Kidney (tissue), 14 donors: ENCODE data around the gene RAB27B. TPM values are rescaled to one million over a fixed set of nuclear protein-coding genes. Genes with fewer than 3 reads are reported as not detected.

Source experiments
- DNase-seq, 5 donors: peaks; one replicate each; pipeline ENCODE4 v3.0.0-alpha.2; 2013 to 2020
- FAIRE-seq: peaks from 2 replicates; lab custom pipeline; 2012; peaks lifted over from hg19 to GRCh38; lab: Jason Lieb, UNC
- H3K27ac ChIP-seq, 2 donors: one replicate each; pipeline ENCODE4 v1.7.0; 2013; ENCODE audit warnings: low read depth in 2 of 2, low read length in 2 of 2, inconsistent platforms in 1 of 2
- H3K27me3 ChIP-seq: one replicate; pipeline ENCODE4 v1.7.1; 2013; ENCODE audit warnings: low read length, inconsistent platforms; ENCODE audit not compliant: control insufficient read depth, insufficient read depth
- H3K36me3 ChIP-seq, 3 donors: one replicate each; pipeline versions ENCODE4 v1.7.0 to v1.7.1; 2013; ENCODE audit warnings: low read length in 3 of 3, control low read depth in 1 of 3, inconsistent platforms in 1 of 3; ENCODE audit not compliant: insufficient read depth in 3 of 3, control insufficient read depth in 2 of 3
- H3K4me1 ChIP-seq, 3 donors: one replicate each; pipeline versions ENCODE4 v1.7.0 to v1.7.1; 2013; ENCODE audit warnings: low read length in 3 of 3, inconsistent platforms in 1 of 3, low read depth in 1 of 3; ENCODE audit not compliant: control insufficient read depth in 2 of 3, insufficient read depth in 2 of 3
- H3K4me3 ChIP-seq, 3 donors: one replicate each; pipeline versions ENCODE4 v1.7.0 to v1.8.1; 2013; ENCODE audit warnings: low read length in 3 of 3, control low read depth in 1 of 3, inconsistent platforms in 1 of 3
- H3K9ac ChIP-seq, 3 donors: one replicate each; pipeline versions ENCODE4 v1.7.0 to v1.7.1; 2013; ENCODE audit warnings: low read length in 3 of 3, control low read depth in 1 of 3, inconsistent platforms in 1 of 3
- H3K9me3 ChIP-seq, 3 donors: one replicate each; pipeline versions ENCODE4 v1.7.0 to v1.7.1; 2013; ENCODE audit warnings: low read length in 3 of 3, control low read depth in 1 of 3, inconsistent platforms in 1 of 3; ENCODE audit not compliant: control insufficient read depth in 2 of 3, insufficient read depth in 1 of 3
- intact Hi-C: fragments of 100-400 bp; cut with DNase I; formaldehyde crosslinking; loops from one replicate; pipeline ENCODE4 v1.11.1; 2022
- polyA plus RNA-seq: library from polyadenylated mRNA; stranded (reverse); fragments of 350-450 nt; fragmentation: Illumina TruSeq; extraction: RNeasy Lipid Tissue Mini Kit (QIAGEN cat#74804); gene quantifications from one replicate; pipeline ENCODE4 v1.2.3, GENCODE V29; 2014; ENCODE audit warnings: low read depth, low replicate concordance; ENCODE audit not compliant: insufficient read depth
- total RNA-seq: library from RNA; stranded (reverse); fragmentation: NEBNext Ultra II Directional; extraction: Animal tissue kit (Norgen Biotek cat#: 25700); gene quantifications from one replicate; pipeline ENCODE4 v1.2.1, GENCODE V29; 2021
- TF ChIP-seq, protein P1 (sequence below): IDR thresholded peaks from 3 replicates; pipeline ENCODE4 v1.5.1; 2012; ENCODE audit warnings: mild to moderate bottlenecking, moderate library complexity, borderline replicate concordance; ENCODE audit not compliant: insufficient read depth; ENCODE audit errors: extremely low read depth
- donor health status: control.
- donor health status: control.
- donor health status: control.
- donor health status: control.
- donor health status: control.
- donor health status: DM: yes; HTN: yes; CAD: no.
- donor health status: Normal renal cell carcinoma (clear cell type).

RAB27B gene
- total and polyA plus RNA-seq, 2 donors from 2014 or later = 0.32 to 4.1 TPM

DNA sequence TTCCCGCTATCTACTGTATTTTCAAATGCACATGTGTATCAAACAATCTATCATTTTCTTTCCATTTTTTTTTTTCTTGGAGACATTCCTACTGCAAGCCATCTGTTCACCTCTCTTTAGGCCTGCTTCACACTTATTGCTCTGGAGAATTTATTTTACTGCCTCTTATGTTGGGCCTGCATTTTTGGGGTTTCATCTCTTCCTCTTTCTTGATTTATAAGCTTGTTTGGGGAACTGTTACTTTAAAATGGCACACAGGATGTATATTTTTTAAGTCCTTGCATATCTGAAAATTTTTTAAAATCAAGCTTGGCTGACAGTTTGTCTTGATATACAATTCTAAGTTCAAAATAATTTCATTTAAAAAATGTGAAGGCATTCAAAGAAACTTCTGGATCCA lies 3.5 kb upstream of the RAB27B start:
- Histone ChIP-seq H3K27ac (no peak overlapping the region), H3K36me3 (no peaks in the 10 kb centered on the region), H3K27me3 (no peaks in the 10 kb centered on the region), H3K4me3 (no peak overlapping the region), H3K4me1 (peaks cover 0 to 5% (median 2%) of the 10 kb centered on the region in 3 donors), H3K9ac (no peak overlapping the region), H3K9me3 (no peaks in the 10 kb centered on the region)
- no peak for FAIRE-seq
- TF ChIP-seq, protein P1, sequence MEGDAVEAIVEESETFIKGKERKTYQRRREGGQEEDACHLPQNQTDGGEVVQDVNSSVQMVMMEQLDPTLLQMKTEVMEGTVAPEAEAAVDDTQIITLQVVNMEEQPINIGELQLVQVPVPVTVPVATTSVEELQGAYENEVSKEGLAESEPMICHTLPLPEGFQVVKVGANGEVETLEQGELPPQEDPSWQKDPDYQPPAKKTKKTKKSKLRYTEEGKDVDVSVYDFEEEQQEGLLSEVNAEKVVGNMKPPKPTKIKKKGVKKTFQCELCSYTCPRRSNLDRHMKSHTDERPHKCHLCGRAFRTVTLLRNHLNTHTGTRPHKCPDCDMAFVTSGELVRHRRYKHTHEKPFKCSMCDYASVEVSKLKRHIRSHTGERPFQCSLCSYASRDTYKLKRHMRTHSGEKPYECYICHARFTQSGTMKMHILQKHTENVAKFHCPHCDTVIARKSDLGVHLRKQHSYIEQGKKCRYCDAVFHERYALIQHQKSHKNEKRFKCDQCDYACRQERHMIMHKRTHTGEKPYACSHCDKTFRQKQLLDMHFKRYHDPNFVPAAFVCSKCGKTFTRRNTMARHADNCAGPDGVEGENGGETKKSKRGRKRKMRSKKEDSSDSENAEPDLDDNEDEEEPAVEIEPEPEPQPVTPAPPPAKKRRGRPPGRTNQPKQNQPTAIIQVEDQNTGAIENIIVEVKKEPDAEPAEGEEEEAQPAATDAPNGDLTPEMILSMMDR = no peak
- intact Hi-C loops = no loop called here
- DNase-seq = no peak

DNA sequence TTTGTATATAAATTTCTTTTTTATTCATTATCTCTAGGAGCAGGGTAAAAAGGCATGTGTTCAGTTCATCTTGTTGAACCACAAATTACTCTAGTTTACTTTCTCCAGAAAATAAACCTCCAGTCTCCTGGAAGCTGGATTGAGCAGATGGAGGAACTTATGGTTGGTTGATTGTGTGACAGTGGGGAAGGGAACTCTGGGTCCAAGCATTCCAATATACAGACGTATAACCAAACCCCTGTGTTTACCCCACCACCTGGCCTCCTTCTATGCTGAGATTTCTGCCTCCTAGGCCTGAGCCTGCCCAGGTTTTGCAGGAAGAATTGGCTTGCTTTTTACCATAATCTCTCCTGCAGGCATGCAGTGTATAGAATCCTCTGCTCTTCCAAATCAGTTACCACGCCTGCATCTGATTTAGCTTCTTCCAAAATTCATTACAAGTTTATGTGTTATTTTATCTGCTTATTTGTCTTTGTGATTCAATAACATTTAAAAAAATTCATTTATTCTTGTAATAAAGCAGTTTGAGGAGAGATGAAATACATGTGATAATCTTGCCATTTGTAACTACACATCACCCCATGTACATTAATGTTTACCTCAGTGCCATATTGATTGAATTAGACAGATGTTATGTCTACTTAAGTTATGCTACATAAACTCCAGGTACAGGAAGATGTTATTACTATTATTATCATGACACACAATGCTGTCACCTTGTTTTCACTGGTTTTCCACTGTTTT lies 2.5 kb upstream of the RAB27B start:
- Histone ChIP-seq H3K27me3 (no peaks in the 10 kb centered on the region), H3K9me3 (no peaks in the 10 kb centered on the region), H3K27ac (no peak overlapping the region), H3K4me1 (peaks cover 0 to 5% (median 2%) of the 10 kb centered on the region in 3 donors), H3K9ac (no peak overlapping the region), H3K36me3 (no peaks in the 10 kb centered on the region), H3K4me3 (no peak overlapping the region)
- intact Hi-C loops = no loop called here
- DNase-seq = no peak
- FAIRE-seq = no peak
- TF ChIP-seq, protein P1 = no peak

DNA sequence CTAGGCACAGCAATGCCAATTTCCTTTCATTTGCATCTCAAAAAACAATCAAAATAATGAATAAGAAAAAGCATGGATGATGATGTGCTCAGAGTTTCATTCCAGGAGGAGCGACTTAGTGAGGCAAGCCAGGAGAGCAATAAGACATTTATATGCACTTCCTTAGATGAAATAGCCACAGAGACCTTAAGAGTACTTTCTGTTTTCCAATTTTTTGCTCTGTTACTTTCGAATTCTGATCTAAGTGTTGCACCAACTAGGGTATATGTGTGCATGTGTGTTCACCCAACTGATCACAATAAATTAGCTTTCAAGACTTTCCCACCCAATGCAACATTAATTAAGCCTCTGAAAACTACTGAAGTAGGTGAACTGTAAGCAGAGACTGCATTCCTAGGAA lies 709 bp downstream of the RAB27B start:
- Histone ChIP-seq H3K9me3 (no peaks in the 10 kb centered on the region), H3K27ac (no peak overlapping the region), H3K4me3 (peak overlapping the region; percentile 60 to 71 (median 66)), H3K9ac (peak overlapping the region in 1 of 3 donors; percentile 46), H3K27me3 (no peaks in the 10 kb centered on the region), H3K4me1 (peaks cover 0 to 5% (median 2%) of the 10 kb centered on the region in 3 donors), H3K36me3 (no peaks in the 10 kb centered on the region)
- FAIRE-seq = no peak
- TF ChIP-seq, protein P1 = no peak
- intact Hi-C loops = no loop called here
- peak in 2 of 5 donors; percentile 51 to 69 for DNase-seq
